Limb (tissue), 2 donors: Measurements from ENCODE around the gene CLPTM1L.
A peak's percentile ranks its signal among the peaks of the same experiment; 100 is the strongest.
"Not testable (repeated sequence)": the region's sequence is repeated elsewhere in the genome, so short reads cannot be mapped to it uniquely, and the experiment has no call there.

Experiments
- DNase-seq, 2 donors: peaks; one replicate each; pipeline ENCODE4 v3.0.0-alpha.2; 2016; ENCODE audit errors: extremely low spot score in 2 of 2

CLPTM1L gene

DNA sequence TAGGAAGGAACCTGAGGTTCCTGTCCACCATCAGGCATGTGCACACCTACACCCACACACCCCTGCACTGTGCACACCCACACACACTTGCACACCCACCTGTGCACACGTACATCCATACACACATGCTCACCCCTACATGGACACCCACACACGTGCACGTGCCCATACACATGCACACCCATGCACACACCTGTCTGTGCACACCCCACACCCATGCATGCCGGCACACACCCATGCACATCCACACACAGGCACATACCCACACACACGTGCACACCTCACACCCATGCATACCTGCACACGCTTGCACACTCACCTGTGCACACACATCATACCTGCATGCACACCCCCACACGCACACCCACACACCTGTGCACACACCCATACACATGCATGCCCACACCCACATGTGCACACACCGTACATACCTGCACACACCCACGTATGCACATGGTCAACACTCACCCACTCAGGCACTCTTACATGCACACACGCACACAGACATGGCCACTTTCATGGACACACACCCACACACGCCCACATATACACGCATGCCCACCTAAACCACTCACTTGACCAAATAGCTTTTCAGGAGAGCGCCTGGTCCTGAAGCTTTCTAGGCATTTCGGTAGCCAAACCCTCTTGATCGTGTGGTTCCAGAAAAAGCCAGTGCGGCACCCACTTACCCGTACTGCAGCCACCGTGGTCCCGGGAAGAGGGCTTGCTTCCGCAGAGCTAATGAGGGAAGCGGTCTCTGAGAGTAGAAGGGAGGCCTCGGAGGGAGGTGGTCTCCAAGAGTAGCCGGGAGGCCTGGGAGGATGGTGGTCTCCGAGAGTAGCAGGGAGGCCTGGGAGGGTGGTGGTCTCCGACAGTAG lies 36.7 kb upstream of the CLPTM1L start:
- DNase-seq, result no peak

DNA sequence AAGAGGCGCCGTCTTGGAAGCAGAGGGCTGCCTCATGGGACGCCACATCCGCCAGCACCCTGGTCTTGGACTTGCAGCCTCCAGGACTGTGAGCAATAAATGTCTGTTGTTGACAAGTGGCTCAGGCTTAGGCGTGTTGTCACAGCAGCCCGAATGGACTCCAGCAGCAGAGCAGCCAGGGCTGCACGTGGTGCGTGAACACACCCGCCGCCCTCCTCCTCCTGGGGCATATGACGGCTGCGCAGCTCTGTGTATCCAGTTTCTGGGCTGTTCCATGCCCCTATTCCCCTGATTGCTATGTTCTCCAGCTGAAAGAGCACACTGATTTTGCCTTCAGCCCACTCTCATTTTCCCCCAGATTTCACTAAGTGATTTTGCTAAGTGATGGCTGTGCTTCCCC lies 36.0 kb upstream of the CLPTM1L start:
- peak in 1 of 2 donors; percentile 53 for DNase-seq

DNA sequence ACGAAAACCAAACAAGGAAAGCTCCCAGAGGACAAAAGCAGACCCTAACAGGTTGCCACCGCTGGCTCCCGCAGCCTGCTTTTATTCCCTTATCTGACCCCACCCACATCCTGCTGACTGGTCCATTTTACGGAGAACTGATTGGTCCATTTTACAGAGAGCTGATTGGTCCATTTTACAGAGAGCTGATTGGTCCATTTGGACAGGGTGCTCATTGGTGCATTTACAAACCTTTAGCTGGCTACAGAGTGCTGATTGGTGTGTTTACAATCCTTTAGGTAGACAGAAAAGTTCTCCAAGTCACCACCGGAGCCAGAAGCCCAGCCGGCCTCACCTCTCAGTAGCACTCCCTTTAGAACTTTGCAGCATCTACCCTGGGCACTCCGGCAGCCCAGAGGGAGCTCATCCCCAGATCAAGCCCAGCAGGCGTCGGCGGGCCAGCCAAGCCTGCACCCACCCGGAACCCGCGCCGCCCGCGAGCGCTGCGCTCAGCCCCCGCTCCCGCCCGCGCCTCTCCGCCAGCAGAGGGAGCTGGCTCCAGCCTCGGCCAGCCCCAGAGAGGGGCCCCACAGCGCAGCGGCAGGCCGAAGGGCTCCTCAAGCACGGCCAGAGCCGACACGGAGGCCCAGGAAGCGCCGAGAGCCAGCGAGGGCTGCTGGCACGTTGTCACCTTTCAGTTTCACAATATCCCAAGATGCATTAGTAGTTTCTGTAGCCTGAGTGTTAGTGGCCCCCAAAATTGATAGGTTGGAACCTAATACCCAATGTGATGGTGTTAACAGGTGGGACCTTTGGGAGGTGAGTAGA lies 35.3 kb upstream of the CLPTM1L start:
- DNase-seq, result no peak

DNA sequence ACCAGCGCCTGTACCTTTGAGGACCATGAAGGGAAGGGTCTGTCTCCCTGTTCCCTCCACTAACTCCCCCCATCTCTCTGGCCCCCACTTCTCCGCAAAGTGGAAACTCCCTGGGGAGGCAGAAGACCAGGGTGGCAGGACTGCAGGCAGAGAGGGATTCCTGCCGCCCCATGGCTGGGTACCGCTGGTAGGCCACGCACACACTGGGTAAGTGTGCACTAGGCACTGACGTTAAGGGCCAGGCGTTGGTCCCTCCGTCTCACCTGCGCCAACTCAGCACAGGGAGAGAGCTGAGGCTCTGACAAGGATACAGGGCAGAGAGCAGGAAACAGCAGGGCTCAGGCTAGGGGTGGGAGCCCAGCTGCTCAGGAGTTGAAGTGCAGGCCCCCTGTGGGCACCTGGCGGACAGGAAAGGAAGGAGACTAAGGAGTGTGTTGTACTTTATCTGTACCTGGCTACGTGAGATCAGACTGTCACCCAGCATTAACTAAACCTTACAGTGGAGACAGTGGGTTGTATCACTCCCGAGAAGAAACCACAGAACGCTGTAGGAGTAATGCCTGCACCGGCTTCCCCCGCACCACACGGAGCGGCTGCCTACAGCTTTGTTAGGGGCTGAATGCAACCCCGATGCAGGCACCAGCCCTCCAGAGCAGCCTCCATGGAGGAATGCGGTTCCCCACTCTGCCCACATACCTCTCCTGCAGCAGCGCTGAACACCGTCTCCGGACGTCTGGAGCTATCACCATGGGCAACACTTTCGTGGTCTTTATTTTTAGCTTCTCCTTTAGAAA lies 34.2 kb upstream of the CLPTM1L start:
- DNase-seq, result no peak

DNA sequence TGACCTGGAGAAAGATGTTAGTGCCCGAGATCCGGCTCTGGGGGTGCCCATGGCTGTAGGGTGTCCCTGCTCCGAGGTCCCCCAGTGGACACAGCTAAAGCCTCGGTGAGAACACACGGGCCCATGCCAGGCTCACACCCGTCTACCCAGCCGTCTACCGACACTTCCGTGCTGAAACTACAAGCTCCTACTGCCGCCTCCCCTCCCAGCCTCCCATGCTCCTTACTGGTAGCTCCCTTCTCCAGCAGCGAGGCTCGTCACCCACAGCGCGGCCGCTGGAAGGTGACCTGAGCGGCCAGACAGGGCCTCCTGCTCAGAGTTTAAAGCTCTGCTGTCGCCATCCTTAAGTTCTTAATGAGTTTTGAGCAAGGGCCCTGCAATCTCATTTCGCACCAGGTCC lies 33.2 kb upstream of the CLPTM1L start:
- DNase-seq, result no peak

DNA sequence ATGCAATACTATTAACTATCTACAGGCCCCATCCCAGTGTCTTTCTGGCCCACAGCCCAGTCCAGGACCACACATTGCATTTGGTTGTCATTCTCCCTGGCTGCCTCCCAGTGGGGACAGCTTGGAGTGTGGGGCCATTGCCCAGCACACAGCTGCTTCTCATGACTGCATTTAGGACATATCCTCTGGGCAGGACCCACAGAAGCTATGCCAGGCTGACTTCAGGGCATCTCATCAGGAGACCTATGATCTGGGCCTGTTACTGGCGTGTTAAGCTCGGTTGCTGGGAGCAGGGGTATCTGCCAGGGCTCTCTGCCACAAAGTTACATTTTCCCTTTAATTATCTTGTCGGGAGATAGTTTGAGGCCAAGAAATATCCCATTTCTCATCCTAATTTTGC lies 32.1 kb upstream of the CLPTM1L start:
- DNase-seq, result no peak

DNA sequence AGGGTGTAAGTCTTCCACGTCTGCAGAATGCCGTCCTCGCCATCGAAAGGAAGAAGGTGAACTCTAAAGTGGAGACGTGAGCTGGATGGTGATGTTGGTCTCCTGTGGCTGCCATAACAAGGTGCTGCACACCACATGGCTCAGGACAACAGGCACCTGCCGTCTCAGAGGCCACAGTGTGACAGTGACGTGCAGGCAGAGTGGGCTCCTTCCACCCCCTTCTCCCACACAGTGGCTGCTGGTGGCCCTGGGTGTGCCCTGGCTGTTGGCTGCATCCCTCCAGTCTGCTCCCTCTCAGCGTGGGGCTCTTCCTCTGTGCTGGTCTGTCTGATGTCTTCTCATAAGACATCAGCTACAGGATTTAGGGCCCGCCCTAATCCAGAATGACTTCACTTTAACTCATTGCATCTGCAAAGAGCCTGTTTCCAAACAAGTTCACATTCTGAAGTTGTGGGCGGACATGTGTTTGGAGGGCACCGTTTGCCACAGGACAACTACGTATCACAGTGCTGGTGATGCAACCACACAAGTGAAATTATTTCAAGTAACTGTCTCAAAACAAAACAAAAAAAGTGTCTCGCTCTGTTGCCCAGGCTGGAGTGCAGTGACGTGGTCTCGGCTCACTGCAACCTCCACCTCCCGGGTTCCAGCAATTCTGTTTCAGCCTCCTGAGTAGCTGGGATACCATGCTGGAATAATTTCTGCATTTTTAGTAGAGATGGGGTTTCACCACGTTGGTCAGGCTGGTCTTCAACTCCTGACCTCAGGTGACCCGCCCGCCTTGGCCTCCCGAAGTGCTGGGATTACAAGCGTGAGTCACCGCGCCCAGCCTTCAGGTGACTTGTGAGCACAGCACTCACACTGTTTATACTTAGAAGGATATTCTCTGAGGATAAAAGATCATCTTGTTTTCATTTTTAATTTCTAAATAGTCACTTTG lies 31.2 kb upstream of the CLPTM1L start:
- no peak for DNase-seq

DNA sequence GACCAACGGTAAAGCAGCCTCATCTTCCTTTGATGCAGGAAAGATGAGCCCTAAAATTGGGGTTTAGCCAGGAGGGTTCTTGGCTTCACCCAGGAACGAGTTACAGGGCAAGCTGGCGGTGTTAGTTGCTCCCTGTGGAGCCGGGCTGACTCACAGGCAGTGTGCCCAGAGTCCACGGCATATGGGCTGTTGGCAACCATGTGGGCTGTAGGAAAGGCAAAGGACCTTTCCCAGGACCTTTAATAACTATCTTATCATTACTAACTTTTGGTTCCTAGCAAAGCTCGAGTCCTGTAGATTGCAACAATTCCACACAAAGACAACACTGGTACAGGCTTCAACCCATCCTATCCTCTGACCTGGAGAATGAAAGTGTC lies 29.8 kb upstream of the CLPTM1L start:
- DNase-seq, result no peak

DNA sequence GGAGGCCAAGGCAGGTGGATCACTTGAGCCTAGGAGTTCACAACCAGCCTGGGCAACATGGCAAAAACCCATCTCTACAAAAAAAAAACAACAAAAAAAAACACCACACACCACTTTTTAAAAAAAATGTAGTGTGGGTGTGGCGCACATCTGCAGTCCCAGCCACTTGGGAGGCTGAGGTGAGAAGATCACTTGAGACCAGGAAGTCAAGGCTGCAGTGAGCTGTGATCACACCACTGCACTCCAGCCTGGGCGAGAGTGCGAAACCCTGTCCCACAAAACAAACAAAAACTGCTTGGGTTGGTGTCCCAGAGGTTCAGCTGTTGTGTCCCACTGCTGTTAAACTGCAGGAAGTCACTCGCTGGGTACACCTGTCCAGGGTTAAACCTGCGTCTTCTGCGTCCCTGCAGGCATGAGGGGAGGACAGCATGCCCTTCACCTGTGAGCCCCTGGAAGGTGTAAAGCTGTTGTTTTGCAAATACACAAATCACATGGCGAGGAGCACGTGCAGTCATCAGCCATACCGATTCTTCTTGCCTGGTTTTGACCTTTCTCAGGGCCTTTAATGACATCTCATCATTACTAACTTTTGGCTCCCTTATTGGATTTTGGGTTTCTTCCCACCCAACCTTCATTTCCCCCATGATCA lies 29.3 kb upstream of the CLPTM1L start:
- no peak for DNase-seq

DNA sequence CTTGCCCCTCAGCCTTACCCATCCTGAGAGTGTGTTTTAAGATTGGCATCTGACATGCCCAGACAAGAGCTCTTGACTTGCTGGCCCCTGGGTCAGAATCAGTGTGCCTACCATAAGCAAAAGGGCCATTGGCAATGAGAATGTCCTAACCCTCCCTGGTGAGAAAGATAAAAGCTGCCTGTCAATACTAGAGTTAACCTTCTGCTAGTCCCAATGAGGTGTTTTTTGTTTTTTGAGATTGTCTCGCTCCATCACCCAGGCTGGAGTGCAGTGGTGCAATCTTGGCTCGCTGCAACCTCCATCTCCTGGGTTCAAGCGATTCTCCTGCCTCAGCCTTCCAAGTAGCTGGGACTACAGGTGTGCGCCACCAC lies 27.1 kb upstream of the CLPTM1L start:
- not testable (repeated sequence) for DNase-seq

DNA sequence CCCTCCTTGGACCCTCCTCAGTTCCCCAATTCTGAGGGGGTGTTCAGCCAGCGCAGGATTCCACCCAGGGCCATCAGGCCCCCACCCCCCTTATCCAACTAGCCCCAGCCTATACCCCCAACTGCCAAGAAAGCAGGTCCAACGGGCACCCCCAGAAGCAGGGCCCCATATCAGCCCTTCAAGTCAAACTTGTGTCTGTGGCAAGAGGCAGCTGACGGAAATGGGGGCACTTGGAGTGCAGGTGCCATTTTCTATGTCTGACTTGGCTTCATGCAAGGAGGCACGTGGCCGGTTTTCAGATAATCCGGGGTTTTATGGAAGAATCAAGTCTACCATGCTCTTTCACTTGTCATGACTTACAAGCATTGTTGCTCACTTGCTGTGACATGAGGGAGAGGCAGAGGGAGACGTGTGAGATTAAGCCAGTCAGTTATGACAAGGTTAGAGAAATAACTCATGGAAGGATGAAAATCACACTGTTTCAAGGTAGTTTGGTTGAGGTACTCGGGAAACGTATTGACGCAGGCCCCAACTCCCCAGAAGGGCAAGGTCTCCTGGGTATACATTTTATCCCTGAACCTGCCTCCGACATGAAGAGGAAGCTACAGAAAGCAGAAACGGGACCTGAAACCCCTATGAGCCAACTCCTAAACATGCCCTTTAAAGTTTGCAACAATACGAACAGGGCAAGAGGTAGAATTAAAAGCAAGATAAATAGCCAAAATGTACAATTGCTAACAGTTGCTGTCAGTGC lies 26.5 kb upstream of the CLPTM1L start:
- DNase-seq, result no peak

DNA sequence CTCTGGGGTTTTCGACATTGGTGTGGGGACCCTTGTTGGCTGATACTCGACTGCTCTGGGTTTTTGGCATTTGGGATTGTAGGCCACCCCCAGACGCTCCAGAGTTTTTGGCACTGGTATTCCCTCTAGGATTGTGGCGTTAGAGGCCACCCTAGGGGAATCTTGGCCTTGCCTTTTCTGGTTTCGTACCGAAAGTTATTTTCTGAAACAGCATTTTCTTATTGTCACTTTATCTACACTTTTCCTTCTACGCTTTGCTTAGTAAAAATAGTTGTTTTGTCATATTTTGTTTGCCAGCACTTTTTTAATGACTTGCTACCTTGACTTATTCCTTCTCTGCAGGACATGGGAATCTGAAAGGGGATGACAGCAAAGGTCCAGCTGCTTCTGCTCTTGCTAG lies 25.1 kb upstream of the CLPTM1L start:
- no peak for DNase-seq

DNA sequence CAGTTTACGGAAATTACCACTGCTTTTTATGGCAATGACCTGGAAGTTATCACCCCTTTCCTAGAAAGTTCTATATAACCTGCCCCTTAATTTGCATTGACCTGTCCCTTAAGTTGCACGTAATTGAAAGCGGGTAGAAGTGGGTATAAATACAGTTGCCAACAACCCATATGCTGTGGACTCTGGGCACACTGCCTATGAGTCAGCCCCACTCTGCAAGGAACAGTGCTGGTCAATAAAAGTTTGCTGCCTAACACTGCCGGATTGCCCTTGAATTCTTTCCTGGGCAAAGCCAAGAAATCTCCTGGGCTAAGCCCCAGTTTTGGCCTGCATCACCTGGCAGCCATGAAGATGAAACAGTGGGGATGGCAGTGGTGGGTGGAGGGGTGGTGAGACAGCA lies 23.9 kb upstream of the CLPTM1L start:
- DNase-seq, result no peak

DNA sequence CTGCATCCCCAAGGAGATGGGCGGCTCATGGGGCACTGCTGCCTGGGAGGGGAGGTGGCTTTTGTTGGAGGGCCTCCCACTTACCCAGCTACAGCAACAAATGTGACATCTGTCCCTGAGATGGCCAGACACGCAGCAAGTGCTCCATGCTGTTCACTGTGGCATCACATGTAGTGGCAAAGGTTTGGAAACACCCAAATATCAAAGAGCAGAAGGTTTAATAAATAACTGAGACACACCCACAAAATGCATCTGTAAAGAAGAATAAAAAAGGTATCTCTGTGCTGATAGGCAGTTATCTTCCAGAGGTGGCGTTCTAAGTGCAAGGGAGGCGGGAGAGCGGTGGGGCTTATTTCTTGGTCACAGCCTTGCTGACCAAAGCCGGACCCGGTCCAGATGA lies 23.3 kb upstream of the CLPTM1L start:
- DNase-seq, result no peak

DNA sequence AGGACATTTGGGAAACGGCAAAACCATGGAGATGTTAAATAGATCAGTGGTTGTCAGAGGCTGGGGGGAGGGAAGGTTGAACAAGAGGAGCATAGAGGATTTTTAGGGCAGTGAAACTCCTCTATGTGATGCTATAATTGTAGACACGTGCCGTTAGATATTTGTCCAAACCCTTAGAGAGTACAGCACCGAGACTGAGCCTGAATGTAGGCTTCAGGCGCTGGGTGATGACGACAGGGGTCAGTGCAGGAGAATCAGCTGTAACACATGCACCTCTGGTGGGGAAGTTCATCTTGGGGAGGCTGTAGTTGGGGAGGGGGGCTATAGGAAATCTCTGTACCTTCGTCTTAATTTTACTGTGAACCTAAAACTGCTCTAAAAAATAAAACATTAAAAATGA lies 22.2 kb upstream of the CLPTM1L start:
- DNase-seq, result no peak

DNA sequence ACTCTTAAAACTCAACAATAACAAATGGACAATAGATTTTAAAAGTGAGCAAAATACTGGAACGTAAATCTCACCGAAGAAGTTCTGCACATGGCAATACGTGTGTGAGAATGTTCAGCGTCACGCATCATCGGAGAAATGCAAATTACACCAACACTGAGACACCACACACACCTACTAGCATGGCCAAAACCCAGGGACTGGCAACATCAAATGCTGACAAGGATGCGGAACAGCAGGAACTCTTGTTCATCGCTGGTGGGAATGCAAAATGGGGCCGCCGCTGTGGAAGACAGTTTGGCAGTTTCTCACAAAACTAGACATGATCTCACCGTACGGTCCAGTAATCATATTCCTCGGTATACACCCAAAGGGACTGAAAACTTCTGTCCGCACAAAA lies 21.6 kb upstream of the CLPTM1L start:
- no peak for DNase-seq

DNA sequence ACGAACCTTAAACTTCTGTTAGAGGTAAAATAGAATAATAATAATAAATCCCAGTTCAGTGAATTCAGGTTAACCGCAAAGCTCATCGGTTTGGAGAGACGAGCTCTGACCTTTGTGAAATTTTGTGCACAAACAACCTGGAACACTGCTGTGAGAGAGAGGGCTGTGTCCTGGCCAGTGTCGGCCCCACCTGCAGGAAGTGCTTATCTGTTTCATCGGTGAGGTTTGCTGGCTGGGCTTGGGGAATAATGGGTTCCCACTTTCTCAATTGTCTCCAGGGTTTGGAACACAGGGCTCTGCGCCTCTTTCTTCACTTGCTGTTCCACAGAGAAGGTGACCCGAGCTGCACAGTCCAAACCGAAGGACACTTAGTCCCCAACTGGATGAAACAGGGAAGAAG lies 19.3 kb upstream of the CLPTM1L start:
- no peak for DNase-seq

DNA sequence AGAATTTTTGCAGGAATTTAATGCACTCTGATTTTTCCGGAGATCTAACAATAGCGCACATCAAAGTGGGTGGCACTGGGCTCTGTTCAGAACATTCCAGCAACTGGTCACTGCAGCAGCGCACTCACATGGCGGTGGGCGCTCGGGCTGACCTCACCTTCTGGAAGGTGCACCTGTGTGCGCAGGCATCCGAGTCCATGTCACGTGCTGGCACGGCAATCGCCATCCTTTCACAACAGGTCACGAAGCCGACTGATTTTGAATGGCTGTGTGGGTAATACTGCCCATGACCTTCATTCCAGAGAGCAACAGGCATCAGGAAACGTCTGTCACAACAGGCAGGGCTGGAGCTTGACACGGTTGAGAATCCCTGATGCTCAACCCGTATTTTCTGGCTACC lies 18.7 kb upstream of the CLPTM1L start:
- DNase-seq, result no peak

DNA sequence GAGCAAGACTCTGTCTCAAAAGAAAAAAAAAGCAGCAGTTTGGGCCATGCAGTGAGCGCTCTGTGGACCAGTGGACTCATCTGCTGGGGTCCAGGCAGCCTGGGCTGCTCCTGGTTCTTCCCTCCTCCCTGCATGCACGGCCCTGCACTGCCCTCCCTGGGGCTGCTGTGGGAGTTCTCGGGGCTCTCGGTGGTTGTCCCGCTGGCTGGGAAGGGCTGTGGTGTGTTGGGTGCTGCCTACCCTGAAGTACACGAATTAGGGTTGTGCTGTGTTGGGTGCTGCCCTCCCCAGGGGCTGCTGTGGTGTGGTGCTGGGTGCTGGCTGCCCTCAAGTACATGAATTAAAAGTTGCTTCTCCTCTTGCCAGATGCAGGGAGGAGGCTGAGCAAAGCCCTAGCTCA lies 18.3 kb upstream of the CLPTM1L start:
- no peak for DNase-seq
